GM12801 (cell line): ENCODE results near the gene SUCLG1.

ENCODE experiments used
- TF ChIP-seq, protein P1 (sequence below): IDR thresholded peaks from one replicate; pipeline ENCODE4 v1.5.1; 2011; ENCODE audit warnings: control low read depth; ENCODE audit not compliant: insufficient read length; ENCODE audit errors: extremely low read depth

Gene SUCLG1

DNA sequence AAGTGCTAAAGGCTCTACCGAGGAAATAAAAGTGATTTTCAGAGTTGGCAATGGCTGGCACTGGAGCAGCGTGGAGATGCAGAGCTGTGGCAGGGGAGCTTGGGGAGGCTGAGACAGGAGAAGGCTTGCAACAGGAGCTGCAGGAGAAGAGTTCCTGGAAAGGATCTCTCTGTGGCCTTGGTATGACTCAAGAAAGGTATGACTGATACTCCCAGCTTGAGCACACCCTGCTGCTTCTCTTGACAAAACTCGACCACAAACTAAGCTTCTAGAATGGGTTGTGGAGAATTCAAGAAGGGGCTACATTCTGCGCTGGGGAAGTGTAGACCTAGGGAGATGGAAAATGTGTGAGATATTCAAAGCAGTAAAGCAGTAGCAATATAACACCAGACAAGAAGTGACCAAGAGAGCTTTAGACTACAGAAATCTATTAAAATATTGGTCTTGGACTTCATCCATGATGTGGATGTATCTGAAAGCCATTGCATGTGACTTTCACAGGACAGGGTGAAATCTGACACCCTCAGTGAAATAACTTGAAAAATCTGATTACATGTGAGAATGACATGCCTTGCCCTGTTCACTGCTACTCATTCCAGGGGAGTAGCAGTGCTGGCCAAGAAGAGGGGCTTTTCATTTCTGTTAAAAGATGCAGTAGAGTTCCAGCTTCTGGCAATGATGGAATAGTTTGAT is 41.5 kb downstream of the SUCLG1 start:
- TF ChIP-seq, protein P1, sequence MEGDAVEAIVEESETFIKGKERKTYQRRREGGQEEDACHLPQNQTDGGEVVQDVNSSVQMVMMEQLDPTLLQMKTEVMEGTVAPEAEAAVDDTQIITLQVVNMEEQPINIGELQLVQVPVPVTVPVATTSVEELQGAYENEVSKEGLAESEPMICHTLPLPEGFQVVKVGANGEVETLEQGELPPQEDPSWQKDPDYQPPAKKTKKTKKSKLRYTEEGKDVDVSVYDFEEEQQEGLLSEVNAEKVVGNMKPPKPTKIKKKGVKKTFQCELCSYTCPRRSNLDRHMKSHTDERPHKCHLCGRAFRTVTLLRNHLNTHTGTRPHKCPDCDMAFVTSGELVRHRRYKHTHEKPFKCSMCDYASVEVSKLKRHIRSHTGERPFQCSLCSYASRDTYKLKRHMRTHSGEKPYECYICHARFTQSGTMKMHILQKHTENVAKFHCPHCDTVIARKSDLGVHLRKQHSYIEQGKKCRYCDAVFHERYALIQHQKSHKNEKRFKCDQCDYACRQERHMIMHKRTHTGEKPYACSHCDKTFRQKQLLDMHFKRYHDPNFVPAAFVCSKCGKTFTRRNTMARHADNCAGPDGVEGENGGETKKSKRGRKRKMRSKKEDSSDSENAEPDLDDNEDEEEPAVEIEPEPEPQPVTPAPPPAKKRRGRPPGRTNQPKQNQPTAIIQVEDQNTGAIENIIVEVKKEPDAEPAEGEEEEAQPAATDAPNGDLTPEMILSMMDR: no peak

DNA sequence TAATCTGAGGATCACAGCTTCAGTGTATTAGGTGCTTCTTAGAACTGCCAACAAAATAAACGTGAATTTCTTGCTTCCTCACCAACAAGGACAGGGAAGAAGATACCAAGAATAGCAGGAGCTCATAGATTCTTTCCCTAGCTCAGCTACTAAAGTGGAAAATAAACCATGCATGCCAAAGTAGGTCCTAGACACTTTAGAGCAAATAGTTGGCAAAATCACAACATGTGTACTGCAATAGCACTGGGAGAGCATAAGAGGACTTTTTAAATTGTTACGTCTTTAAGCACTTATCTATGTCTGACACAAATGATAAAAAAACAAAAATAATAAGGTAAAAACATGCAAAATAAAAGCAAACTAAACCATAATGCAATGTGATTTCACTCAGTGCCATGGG is 49.5 kb downstream of the SUCLG1 start:
- TF ChIP-seq, protein P1: no peak

DNA sequence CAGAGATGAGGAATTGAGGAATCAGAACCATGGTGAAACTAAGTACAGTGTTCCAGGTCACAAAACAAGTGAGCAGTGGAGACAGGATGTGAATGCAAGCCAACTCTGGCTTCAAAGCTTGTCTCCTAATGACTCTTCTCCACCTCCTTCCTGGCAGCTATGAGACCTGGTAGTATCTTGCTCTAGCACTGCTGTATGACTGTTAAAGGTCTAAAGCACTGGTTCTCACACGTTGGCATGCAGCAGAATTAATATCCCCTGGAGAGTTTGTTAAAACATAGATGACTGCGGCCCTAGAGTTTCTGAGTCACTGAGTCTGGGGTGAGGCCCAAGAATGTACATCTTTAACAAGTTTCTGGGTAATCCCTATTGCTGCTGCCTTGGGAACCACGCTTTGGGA is 63.3 kb downstream of the SUCLG1 start:
- TF ChIP-seq, protein P1: no peak

DNA sequence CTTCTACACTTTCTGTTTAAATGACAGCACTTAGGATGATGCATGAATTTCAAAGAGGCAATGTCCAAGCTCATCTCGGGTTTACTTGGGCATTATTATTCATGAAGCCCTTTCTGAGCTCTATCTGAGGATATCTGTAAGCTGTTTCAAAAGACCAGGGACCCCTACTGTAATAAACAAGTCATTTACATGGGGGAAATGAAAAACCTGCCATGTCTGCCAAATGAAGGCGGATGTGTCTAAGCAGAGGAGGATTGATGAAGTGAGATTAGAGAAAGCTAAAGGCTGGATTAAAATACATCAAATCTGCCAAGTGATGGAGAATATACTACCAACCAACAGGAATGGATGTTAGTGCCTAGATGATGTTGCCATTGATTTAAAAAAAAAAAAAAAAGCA is 64.5 kb downstream of the SUCLG1 start:
- TF ChIP-seq, protein P1: no peak

DNA sequence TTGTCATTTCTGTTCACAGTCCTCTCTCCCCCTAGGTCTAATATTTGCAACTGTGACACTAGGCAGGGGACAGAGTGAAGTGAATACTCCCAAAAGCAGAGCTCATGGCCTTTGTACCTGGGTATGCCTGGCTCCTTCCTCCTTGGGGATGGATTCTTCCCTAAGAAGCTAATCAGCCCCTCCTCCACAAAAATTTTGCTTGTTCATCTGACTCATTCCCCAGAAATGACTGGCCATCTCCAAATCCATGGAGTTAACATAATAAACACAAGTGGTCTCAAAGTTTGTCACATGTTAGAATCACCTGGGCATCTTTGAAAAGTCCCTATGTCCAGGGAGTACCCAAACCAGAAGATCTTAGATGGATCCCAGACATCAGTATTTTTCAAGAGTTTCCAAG is 65.3 kb downstream of the SUCLG1 start:
- TF ChIP-seq, protein P1: no peak

DNA sequence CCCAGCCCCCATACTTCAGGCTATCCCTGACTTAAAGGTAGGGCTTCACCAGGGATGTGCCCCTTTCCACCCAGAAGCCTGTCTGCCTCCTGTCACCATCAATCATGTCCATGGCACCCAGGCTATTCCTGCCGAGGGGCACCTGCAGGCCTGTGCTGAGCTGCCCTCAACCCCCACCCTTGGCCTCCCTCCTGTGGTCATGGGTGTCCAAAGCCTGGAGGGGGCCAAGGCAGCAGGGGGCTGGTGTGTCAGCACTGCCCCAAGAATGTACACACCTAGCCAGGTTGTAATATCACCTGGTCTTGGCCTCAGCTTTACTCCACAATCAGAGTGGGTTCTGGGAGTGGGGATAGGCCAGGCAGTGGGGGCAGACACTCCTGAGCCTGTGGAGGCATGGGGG is 69.3 kb downstream of the SUCLG1 start:
- TF ChIP-seq, protein P1: no peak

DNA sequence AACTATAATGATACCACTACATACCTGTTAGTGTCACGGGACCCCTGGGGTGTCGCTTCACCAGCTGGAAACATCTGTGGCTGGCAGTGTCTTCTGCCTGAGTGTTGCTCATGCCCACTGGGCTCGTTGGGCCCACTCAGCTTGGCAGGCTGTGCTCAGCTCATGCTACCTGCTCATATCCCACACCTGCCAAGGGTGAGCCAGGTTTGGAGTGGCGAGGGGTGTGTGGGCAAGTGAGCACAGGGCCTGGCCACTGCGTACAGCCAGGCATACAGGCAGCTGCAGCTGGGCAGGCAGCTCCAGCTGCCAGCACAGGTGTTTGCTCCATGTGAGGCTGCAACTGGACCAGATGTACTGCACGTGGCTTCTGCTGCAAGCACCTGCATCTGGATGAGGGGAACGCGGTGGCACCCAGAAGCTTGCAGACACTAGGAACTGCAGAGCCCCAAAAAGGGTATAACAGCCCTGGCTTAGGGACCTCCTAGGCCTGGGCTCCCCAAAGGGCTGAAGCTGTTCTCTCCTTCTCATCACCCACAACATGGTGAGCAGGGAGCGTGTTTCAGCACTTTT is 70.1 kb downstream of the SUCLG1 start:
- TF ChIP-seq, protein P1: no peak

DNA sequence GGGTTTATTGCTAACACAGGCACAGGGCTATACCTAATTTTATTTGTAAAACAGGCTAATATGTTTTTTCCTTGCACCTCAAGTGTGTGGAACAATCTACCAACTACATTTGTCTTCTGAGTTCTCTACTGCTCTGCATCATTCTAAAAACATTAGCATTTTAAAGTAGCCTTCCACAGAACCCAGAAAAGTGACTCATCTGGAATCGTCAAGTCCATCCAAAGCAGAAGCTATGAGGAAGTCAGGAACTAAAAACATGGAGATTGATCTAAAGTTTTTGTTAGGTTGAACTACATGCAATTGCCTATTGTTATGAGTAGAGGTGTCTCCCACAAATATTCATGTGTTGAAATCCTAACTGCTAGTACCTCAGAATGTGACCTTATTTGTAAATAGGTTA is 70.9 kb downstream of the SUCLG1 start:
- TF ChIP-seq, protein P1: no peak
